WTC11 (cell line): ENCODE measurements around the gene OR1J1. TPM values are rescaled to one million over a fixed set of nuclear protein-coding genes. Genes with fewer than 3 reads are reported as not detected.

ENCODE experiments used
- ATAC-seq: fragments of 200-7000 bp; cut with Tn5 transposase; 2 replicates; pipeline ENCODE4 v1.10.0; 2021; ENCODE audit warnings: mild to moderate bottlenecking, moderate library complexity
- CTCF ChIA-PET: fragments of 300-600 bp; sonication (Branson Sonifier 250); formaldehyde crosslinking; loops from one replicate; lab custom pipeline; 2021; ENCODE audit warnings: antibody characterized with exemption; lab: Charles Lee
- POLR2A ChIA-PET: fragments of 350-600 bp; sonication (Branson Sonifier 250); formaldehyde crosslinking; loops from one replicate; lab custom pipeline; 2021; ENCODE audit warnings: antibody characterized with exemption; lab: Charles Lee
- DNase-seq: peaks from one replicate; pipeline ENCODE4 v3.0.0; 2021; ENCODE audit warnings: low spot score
- H3K27ac Mint-ChIP-seq: 2 replicates; pipeline ENCODE4 v1.8.0; 2021; ENCODE audit warnings: mixed read lengths
- H3K27me3 Mint-ChIP-seq: 2 replicates; pipeline ENCODE4 v1.8.0; 2021; ENCODE audit warnings: low read depth, mild to moderate bottlenecking, moderate library complexity, mixed read lengths
- H3K36me3 Mint-ChIP-seq: 2 replicates; pipeline ENCODE4 v1.8.0; 2021; ENCODE audit warnings: mixed read lengths
- H3K4me1 Mint-ChIP-seq: 2 replicates; pipeline ENCODE4 v1.8.0; 2022; ENCODE audit warnings: mixed read lengths
- H3K4me3 Mint-ChIP-seq: 2 replicates; pipeline ENCODE4 v1.8.0; 2021; ENCODE audit warnings: mild to moderate bottlenecking, moderate library complexity, mixed read lengths
- H3K9me3 Mint-ChIP-seq: 2 replicates; pipeline ENCODE4 v1.8.0; 2021; ENCODE audit warnings: mixed read lengths
- ARID4B ChIP-seq: sonication (generic); formaldehyde crosslinking; IDR thresholded peaks from 2 replicates; pipeline ENCODE4 v1.8.0; 2023; ENCODE audit warnings: missing genetic modification reagents, mild to moderate bottlenecking, borderline replicate concordance
- CBFB ChIP-seq: sonication (generic); formaldehyde crosslinking; IDR thresholded peaks from 2 replicates; pipeline ENCODE4 v1.8.1; 2022; ENCODE audit warnings: mild to moderate bottlenecking, low read depth, missing genetic modification reagents
- CDX4 ChIP-seq: fragments of 250-450 bp; sonication (Bioruptor Pico); IDR thresholded peaks from 2 replicates; pipeline ENCODE4 v1.9.0; 2021; ENCODE audit warnings: moderate library complexity, mild to moderate bottlenecking, inconsistent platforms, borderline replicate concordance
- CREB1 ChIP-seq: sonication (generic); formaldehyde crosslinking; IDR thresholded peaks from 2 replicates; pipeline ENCODE4 v1.8.0; 2023; ENCODE audit warnings: mild to moderate bottlenecking, missing genetic modification reagents
- CREM ChIP-seq: sonication (generic); formaldehyde crosslinking; IDR thresholded peaks from 2 replicates; pipeline ENCODE4 v1.8.1; 2022; ENCODE audit warnings: mild to moderate bottlenecking, missing genetic modification reagents, moderate library complexity
- E2F1 ChIP-seq: sonication (generic); formaldehyde crosslinking; IDR thresholded peaks from 2 replicates; pipeline ENCODE4 v1.8.0; 2022; ENCODE audit warnings: mild to moderate bottlenecking, missing genetic modification reagents
- E2F4 ChIP-seq: sonication (generic); formaldehyde crosslinking; IDR thresholded peaks from 2 replicates; pipeline ENCODE4 v1.8.1; 2022; ENCODE audit warnings: low read depth, mild to moderate bottlenecking, moderate library complexity, missing genetic modification reagents, borderline replicate concordance
- EMX1 ChIP-seq: fragments of 250-450 bp; sonication (Bioruptor Pico); IDR thresholded peaks from 2 replicates; pipeline ENCODE4 v1.8.0; 2021; ENCODE audit warnings: mild to moderate bottlenecking
- ERG ChIP-seq: fragments of 250-450 bp; sonication (Bioruptor Pico); IDR thresholded peaks from 2 replicates; pipeline ENCODE4 v1.8.0; 2021; ENCODE audit warnings: mild to moderate bottlenecking
- ESRRA ChIP-seq: sonication (generic); formaldehyde crosslinking; IDR thresholded peaks from 2 replicates; pipeline ENCODE4 v1.8.1; 2022; ENCODE audit warnings: mild to moderate bottlenecking, missing genetic modification reagents, borderline replicate concordance
- FOXP1 ChIP-seq: sonication (generic); formaldehyde crosslinking; IDR thresholded peaks from 2 replicates; pipeline ENCODE4 v1.8.0; 2022; ENCODE audit warnings: missing genetic modification reagents, mild to moderate bottlenecking, moderate library complexity, borderline replicate concordance
- GRHL2 ChIP-seq: fragments of 250-450 bp; sonication (Bioruptor Pico); IDR thresholded peaks from 2 replicates; pipeline ENCODE4 v1.8.0; 2022; ENCODE audit warnings: mild to moderate bottlenecking, moderate library complexity; ENCODE audit not compliant: insufficient replicate concordance, severe bottlenecking
- KAT7 ChIP-seq: sonication (generic); formaldehyde crosslinking; IDR thresholded peaks from 2 replicates; pipeline ENCODE4 v1.8.1; 2023; ENCODE audit warnings: missing genetic modification reagents, mild to moderate bottlenecking, borderline replicate concordance
- NFATC4 ChIP-seq: fragments of 250-450 bp; sonication (Bioruptor Pico); IDR thresholded peaks from 2 replicates; pipeline ENCODE4 v1.9.0; 2021; ENCODE audit warnings: mild to moderate bottlenecking
- NR1H2 ChIP-seq: sonication (generic); formaldehyde crosslinking; IDR thresholded peaks from 2 replicates; pipeline ENCODE4 v1.9.0; 2021; ENCODE audit warnings: mild to moderate bottlenecking, moderate library complexity, missing genetic modification reagents
- OVOL2 ChIP-seq: fragments of 250-450 bp; sonication (Bioruptor Pico); IDR thresholded peaks from 2 replicates; pipeline ENCODE4 v1.9.0; 2021; ENCODE audit warnings: mild to moderate bottlenecking, borderline replicate concordance
- SMAD3 ChIP-seq: sonication (generic); formaldehyde crosslinking; IDR thresholded peaks from 2 replicates; pipeline ENCODE4 v1.8.0; 2022; ENCODE audit warnings: missing genetic modification reagents, mild to moderate bottlenecking, borderline replicate concordance
- SMAD4 ChIP-seq: sonication (generic); formaldehyde crosslinking; IDR thresholded peaks from 2 replicates; pipeline ENCODE4 v1.8.0; 2022; ENCODE audit warnings: mild to moderate bottlenecking, missing genetic modification reagents
- STAT6 ChIP-seq: sonication (generic); formaldehyde crosslinking; conservative IDR thresholded peaks from 2 replicates; pipeline ENCODE4 v1.8.1; 2023; ENCODE audit warnings: mild to moderate bottlenecking, low read depth, missing genetic modification reagents, moderate library complexity
- TEAD1 ChIP-seq: sonication (generic); formaldehyde crosslinking; IDR thresholded peaks from 2 replicates; pipeline ENCODE4 v1.8.0; 2022; ENCODE audit warnings: mild to moderate bottlenecking, missing genetic modification reagents
- ZNF219 ChIP-seq: sonication (generic); formaldehyde crosslinking; IDR thresholded peaks from 2 replicates; pipeline ENCODE4 v1.8.0; 2023; ENCODE audit warnings: missing genetic modification reagents, mild to moderate bottlenecking, borderline replicate concordance
- ZNF425 ChIP-seq: fragments of 250-450 bp; sonication (Bioruptor Pico); conservative IDR thresholded peaks from 2 replicates; pipeline ENCODE4 v1.9.0; 2021; ENCODE audit warnings: mild to moderate bottlenecking
- ZNF671 ChIP-seq: fragments of 250-450 bp; sonication (Bioruptor Pico); IDR thresholded peaks from 2 replicates; pipeline ENCODE4 v1.8.0; 2021; ENCODE audit warnings: mild to moderate bottlenecking
- total RNA-seq: library from RNA; stranded (reverse); gene quantifications from 3 replicates; pipeline ENCODE4 v1.2.3, GENCODE V29; 2021

The OR1J1 gene
- total RNA-seq, 1 experiment from 2014 or later, result not detected

- Mint-ChIP-seq H3K27ac (no peak within 1 kb of the TSS), H3K4me1 (no peaks in the 10 kb centered on the region)
- POLR2A ChIA-PET, result no interaction called here
- no peak for DNase-seq
- no peak for TF ChIP-seq CBFB (CRISPR knock-in tag)
- TF ChIP-seq STAT6 (CRISPR knock-in tag), result no peak
- TF ChIP-seq ZNF219 (CRISPR knock-in tag), result no peak
- TF ChIP-seq KAT7 (CRISPR knock-in tag), result no peak
- TF ChIP-seq ZNF425 (CRISPR knock-in tag), result no peak
- no peak for TF ChIP-seq NFATC4 (CRISPR knock-in tag)
- no peak for TF ChIP-seq GRHL2
- no peak for TF ChIP-seq ARID4B
- TF ChIP-seq NR1H2 (CRISPR knock-in tag), result no peak
- TF ChIP-seq SMAD3 (CRISPR knock-in tag), result no peak
- TF ChIP-seq ZNF671, result no peak
- no peak for TF ChIP-seq CDX4 (CRISPR knock-in tag)
- no peak for TF ChIP-seq ESRRA
- TF ChIP-seq CREB1 (CRISPR knock-in tag), result no peak
- no peak for TF ChIP-seq CREM (CRISPR knock-in tag)
- TF ChIP-seq, all 79 proteins: peak for 0
- no peak within 1 kb of the TSS for H3K4me3 Mint-ChIP-seq
- peaks cover 44% of the 10 kb centered on the region for H3K27me3 Mint-ChIP-seq
- no peak for ATAC-seq
- CTCF ChIA-PET, result no interaction called here
- peaks cover 87% of the 10 kb centered on the region for H3K9me3 Mint-ChIP-seq
- H3K36me3 Mint-ChIP-seq, result peaks cover 39% of the 10 kb centered on the region
These were observed 49.5 kb upstream of the OR1J1 start, which contains the start of gene OR1N1 for GRCh38 chr9:122527193-122527592. OR1N1 (minus strand) TSS chr9:122527293; CDS start chr9:122527293, 0 bp downstream.

- POLR2A ChIA-PET, result no interaction called here
- CTCF ChIA-PET, result no interaction called here
- Mint-ChIP-seq H3K4me3 (no peak overlapping the region), H3K9me3 (peaks cover 82% of the 10 kb centered on the region), H3K4me1 (no peaks in the 10 kb centered on the region), H3K27ac (no peak overlapping the region), H3K36me3 (peaks cover 45% of the 10 kb centered on the region), H3K27me3 (peaks cover 44% of the 10 kb centered on the region)
- DNase-seq (no peak), ATAC-seq (no peak)
- TF ChIP-seq TEAD1 (CRISPR knock-in tag), result no peak
- TF ChIP-seq CREM (CRISPR knock-in tag), result no peak
- no peak for TF ChIP-seq SMAD4
- TF ChIP-seq E2F4 (CRISPR knock-in tag), result no peak
- TF ChIP-seq FOXP1 (CRISPR knock-in tag), result no peak
- no peak for TF ChIP-seq E2F1 (CRISPR knock-in tag)
- no peak for TF ChIP-seq ERG (CRISPR knock-in tag)
- TF ChIP-seq EMX1 (CRISPR knock-in tag), result no peak
- no peak for TF ChIP-seq OVOL2 (CRISPR knock-in tag)
These were observed 48.9 kb upstream of the OR1J1 start for GRCh38 chr9:122526602-122527001.
